H9 (cell line): ENCODE data around the gene ZNF451. TPM values are rescaled to one million over a fixed set of nuclear protein-coding genes. Genes with fewer than 3 reads are reported as not detected.

Experiments used
- DNase-seq: peaks from one replicate; pipeline ENCODE4 v3.0.0-alpha.2; 2017
- H2AFZ ChIP-seq: one replicate; pipeline ENCODE4 v1.6.1; 2013; ENCODE audit warnings: mild to moderate bottlenecking, low read length, control low read depth, moderate library complexity
- H2AK5ac ChIP-seq: 2 replicates; pipeline ENCODE4 v1.6.1; 2013; ENCODE audit warnings: low read length, control low read depth, mixed read lengths; ENCODE audit not compliant: insufficient read length
- H2BK120ac ChIP-seq: one replicate; pipeline ENCODE4 v1.6.1; 2013; ENCODE audit warnings: low read depth, mild to moderate bottlenecking, low read length, control low read depth, inconsistent platforms; ENCODE audit not compliant: poor library complexity, severe bottlenecking
- H2BK12ac ChIP-seq: 2 replicates; pipeline ENCODE4 v1.6.1; 2013; ENCODE audit warnings: low read length, control low read depth, mixed read lengths, low read depth; ENCODE audit not compliant: insufficient read length
- H2BK15ac ChIP-seq: 2 replicates; pipeline ENCODE4 v1.6.1; 2013; ENCODE audit warnings: low read depth, low read length, control low read depth
- H2BK20ac ChIP-seq: one replicate; pipeline ENCODE4 v1.6.1; 2013; ENCODE audit warnings: low read depth, mild to moderate bottlenecking, low read length, control low read depth, inconsistent platforms; ENCODE audit not compliant: poor library complexity, severe bottlenecking
- H2BK5ac ChIP-seq: 2 replicates; pipeline ENCODE4 v1.6.1; 2013; ENCODE audit warnings: low read length, control low read depth, mixed read lengths; ENCODE audit not compliant: insufficient read length
- H3K14ac ChIP-seq: 2 replicates; pipeline ENCODE4 v1.6.1; 2013; ENCODE audit warnings: low read length, control low read depth; ENCODE audit not compliant: insufficient read depth
- H3K18ac ChIP-seq: 2 replicates; pipeline ENCODE4 v1.6.1; 2013; ENCODE audit warnings: low read depth, mild to moderate bottlenecking, mixed read lengths, low read length, control low read depth; ENCODE audit not compliant: insufficient read length
- H3K23ac ChIP-seq: 2 replicates; pipeline ENCODE4 v1.6.1; 2013; ENCODE audit warnings: low read length, control low read depth, mixed read lengths, low read depth; ENCODE audit not compliant: insufficient read length
- H3K23me2 ChIP-seq: 2 replicates; pipeline ENCODE4 v1.6.1; 2013; ENCODE audit warnings: low read depth, mild to moderate bottlenecking, mixed read lengths, low read length, control low read depth; ENCODE audit not compliant: insufficient read length, poor library complexity, severe bottlenecking
- H3K27ac ChIP-seq: 2 replicates; pipeline ENCODE4 v1.5.1; 2013; ENCODE audit warnings: low read length, control low read depth, mixed read lengths, low read depth; ENCODE audit not compliant: insufficient read length
- H3K27me3 ChIP-seq: 2 replicates; pipeline ENCODE4 v1.6.1; 2013; ENCODE audit warnings: low read length, control low read depth, inconsistent platforms; ENCODE audit not compliant: insufficient read depth
- H3K4ac ChIP-seq: 2 replicates; pipeline ENCODE4 v1.6.1; 2013; ENCODE audit warnings: low read depth, mild to moderate bottlenecking, control low read depth, inconsistent platforms, low read length, moderate library complexity
- H3K4me1 ChIP-seq: 2 replicates; pipeline ENCODE4 v1.6.1; 2013; ENCODE audit warnings: low read length, control low read depth, inconsistent platforms; ENCODE audit not compliant: insufficient read depth
- H3K4me2 ChIP-seq: 2 replicates; pipeline ENCODE4 v1.6.1; 2013; ENCODE audit warnings: low read length, control low read depth, mixed read lengths; ENCODE audit not compliant: insufficient read length, insufficient read depth
- H3K56ac ChIP-seq: 2 replicates; pipeline ENCODE4 v1.6.1; 2013; ENCODE audit warnings: low read depth, mild to moderate bottlenecking, mixed read lengths, low read length, control low read depth; ENCODE audit not compliant: insufficient read length
- H3K79me1 ChIP-seq: 2 replicates; pipeline ENCODE4 v1.6.1; 2013; ENCODE audit warnings: low read depth, mild to moderate bottlenecking, moderate library complexity, low read length, control low read depth, inconsistent platforms; ENCODE audit not compliant: insufficient read depth, poor library complexity, severe bottlenecking
- H3K79me2 ChIP-seq: 2 replicates; pipeline ENCODE4 v1.6.1; 2013; ENCODE audit warnings: low read length, control low read depth, inconsistent platforms; ENCODE audit not compliant: insufficient read depth
- H3K9ac ChIP-seq: 2 replicates; pipeline ENCODE4 v1.6.1; 2013; ENCODE audit warnings: low read length, control low read depth, mixed read lengths; ENCODE audit not compliant: insufficient read length; ENCODE audit errors: extremely low read depth
- H3K9me3 ChIP-seq: one replicate; pipeline ENCODE4 v1.6.1; 2013; ENCODE audit warnings: low read depth, low read length, inconsistent platforms; ENCODE audit not compliant: control insufficient read depth
- H3T11ph ChIP-seq: one replicate; pipeline ENCODE4 v1.6.1; 2013; ENCODE audit warnings: mild to moderate bottlenecking, low read length, control low read depth, inconsistent platforms
- H4K20me1 ChIP-seq: one replicate; pipeline ENCODE4 v1.6.1; 2013; ENCODE audit not compliant: control insufficient read depth, insufficient read length, insufficient read depth
- H4K5ac ChIP-seq: 2 replicates; pipeline ENCODE4 v1.6.1; 2013; ENCODE audit warnings: low read depth, mild to moderate bottlenecking, mixed read lengths, low read length, control low read depth; ENCODE audit not compliant: insufficient read length
- H4K8ac ChIP-seq: replicated peaks from 2 replicates; pipeline ENCODE4 v1.6.1; 2013; ENCODE audit warnings: low read length, control low read depth, mixed read lengths, low read depth; ENCODE audit not compliant: insufficient read length
- H4K91ac ChIP-seq: 2 replicates; pipeline ENCODE4 v1.6.1; 2013; ENCODE audit warnings: low read depth, mild to moderate bottlenecking, moderate library complexity, mixed read lengths, low read length, control low read depth; ENCODE audit not compliant: insufficient read length
- H3K27ac Mint-ChIP-seq, 3 experiments: 2 replicates in 2 of 3; 3 replicates in 1 of 3; pipeline ENCODE4 v1.8.0; 2020 to 2021; ENCODE audit warnings: mixed read lengths in 3 of 3, mild to moderate bottlenecking in 1 of 3, moderate library complexity in 1 of 3
- H3K27me3 Mint-ChIP-seq: 2 replicates; pipeline ENCODE4 v1.8.0; 2021; ENCODE audit warnings: low read depth, mild to moderate bottlenecking, moderate library complexity, mixed read lengths
- H3K36me3 Mint-ChIP-seq, 3 experiments: 2 replicates in 2 of 3; 3 replicates in 1 of 3; pipeline ENCODE4 v1.8.0; 2020 to 2021; ENCODE audit warnings: low read depth in 3 of 3, mixed read lengths in 3 of 3; ENCODE audit not compliant: insufficient read depth in 1 of 3
- H3K4me1 Mint-ChIP-seq, 2 experiments: 2 replicates each; pipeline ENCODE4 v1.8.0; 2020; ENCODE audit warnings: mixed read lengths in 2 of 2
- H3K4me3 Mint-ChIP-seq, 2 experiments: 2 replicates in 1 of 2; 3 replicates in 1 of 2; pipeline ENCODE4 v1.8.0; 2020 to 2021; ENCODE audit warnings: mild to moderate bottlenecking in 2 of 2, mixed read lengths in 2 of 2, moderate library complexity in 1 of 2
- H3K9me3 Mint-ChIP-seq, 2 experiments: 2 replicates in 1 of 2; 3 replicates in 1 of 2; pipeline ENCODE4 v1.8.0; 2020; ENCODE audit warnings: mild to moderate bottlenecking in 2 of 2, mixed read lengths in 2 of 2, moderate library complexity in 1 of 2
- WGBS: extraction: QIAGEN DNeasy Blood & Tissue Kit; methylation state at CpG from one replicate; pipeline ENCODE4 v1.1.7; 2013; ENCODE audit warnings: missing lambda C conversion rate, low lambda C conversion rate, mixed read lengths; ENCODE audit not compliant: insufficient read length; ENCODE audit errors: extremely low coverage; 5-methylcytosine and 5-hydroxymethylcytosine counted together
- total RNA-seq: library from RNA; stranded (reverse); gene quantifications from 2 replicates; pipeline ENCODE4 v1.2.1, GENCODE V29; 2021
- TF ChIP-seq, protein P1 (sequence below): fragments of 200-600 bp; sonication (generic); conservative IDR thresholded peaks from 3 replicates; pipeline ENCODE4 v1.8.0; 2021; ENCODE audit warnings: antibody characterized with exemption, mild to moderate bottlenecking

ZNF451 gene
- total RNA-seq, 1 experiment from 2014 or later = 71.2 TPM

- Histone ChIP-seq H3K4me2 (peak within 1 kb of the TSS; percentile 95), H4K5ac (no peak within 1 kb of the TSS), H2BK5ac (no peak within 1 kb of the TSS), H4K8ac (no peak within 1 kb of the TSS), H2AK5ac (no peak within 1 kb of the TSS), H3K23me2 (peaks cover 11% of the 10 kb centered on the region), H2BK20ac (no peak within 1 kb of the TSS), H4K20me1 (no peaks in the 10 kb centered on the region), H2BK15ac (no peak within 1 kb of the TSS), H2BK12ac (no peak within 1 kb of the TSS), H3K4ac (no peak within 1 kb of the TSS; the same call in 1 of the 2 replicates), H2BK120ac (no peak within 1 kb of the TSS), H3K56ac (no peak within 1 kb of the TSS), H4K91ac (no peak within 1 kb of the TSS), H3K79me2 (peaks cover 11% of the 10 kb centered on the region; the same call in 1 of the 2 replicates), H3K9me3 (no peaks in the 10 kb centered on the region), H3K27me3 (no peaks in the 10 kb centered on the region; the same call in 1 of the 2 replicates), H3K9ac (peak within 1 kb of the TSS; percentile 76), H3K23ac (no peak within 1 kb of the TSS), H3T11ph (no peak within 1 kb of the TSS), H3K14ac (peak within 1 kb of the TSS; percentile 75; the same call in 1 of the 2 replicates), H3K27ac (no peak within 1 kb of the TSS), H3K4me1 (no peaks in the 10 kb centered on the region), H3K79me1 (no peaks in the 10 kb centered on the region), H3K18ac (peak within 1 kb of the TSS; percentile 68), H2AFZ (peak within 1 kb of the TSS; percentile 27)
- H3K4me3 Mint-ChIP-seq = peak within 1 kb of the TSS; percentile 83 to 94
- TF ChIP-seq, protein P1, sequence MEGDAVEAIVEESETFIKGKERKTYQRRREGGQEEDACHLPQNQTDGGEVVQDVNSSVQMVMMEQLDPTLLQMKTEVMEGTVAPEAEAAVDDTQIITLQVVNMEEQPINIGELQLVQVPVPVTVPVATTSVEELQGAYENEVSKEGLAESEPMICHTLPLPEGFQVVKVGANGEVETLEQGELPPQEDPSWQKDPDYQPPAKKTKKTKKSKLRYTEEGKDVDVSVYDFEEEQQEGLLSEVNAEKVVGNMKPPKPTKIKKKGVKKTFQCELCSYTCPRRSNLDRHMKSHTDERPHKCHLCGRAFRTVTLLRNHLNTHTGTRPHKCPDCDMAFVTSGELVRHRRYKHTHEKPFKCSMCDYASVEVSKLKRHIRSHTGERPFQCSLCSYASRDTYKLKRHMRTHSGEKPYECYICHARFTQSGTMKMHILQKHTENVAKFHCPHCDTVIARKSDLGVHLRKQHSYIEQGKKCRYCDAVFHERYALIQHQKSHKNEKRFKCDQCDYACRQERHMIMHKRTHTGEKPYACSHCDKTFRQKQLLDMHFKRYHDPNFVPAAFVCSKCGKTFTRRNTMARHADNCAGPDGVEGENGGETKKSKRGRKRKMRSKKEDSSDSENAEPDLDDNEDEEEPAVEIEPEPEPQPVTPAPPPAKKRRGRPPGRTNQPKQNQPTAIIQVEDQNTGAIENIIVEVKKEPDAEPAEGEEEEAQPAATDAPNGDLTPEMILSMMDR = peak; percentile 33; the same call in 2 of the 3 replicates
- H3K9me3 Mint-ChIP-seq = no peaks in the 10 kb centered on the region; a peak in 1 of 5 replicates
- peak within 1 kb of the TSS; percentile 17 to 60 (median 55); a peak in 5 of 7 replicates for H3K27ac Mint-ChIP-seq
- H3K27me3 Mint-ChIP-seq = no peaks in the 10 kb centered on the region
- peak; percentile 84 for DNase-seq
- WGBS = no CpG with 5 or more reads among the region's 97 CpGs
- H3K4me1 Mint-ChIP-seq = peaks cover 34 to 41% of the 10 kb centered on the region in 2 experiments
- H3K36me3 Mint-ChIP-seq = no peaks in the 10 kb centered on the region; a peak in 2 of 7 replicates
Observed at GRCh38 chr6:57172136-57173055, 82.4 kb downstream of the ZNF451 start, which contains the start of gene BAG2. TSS of gene BAG2 (plus strand) at chr6:57172326. CDS start at chr6:57172698, 372 bp downstream.
